H1 (cell line): ENCODE results near the gene GPD1L. TPM values are rescaled to one million over a fixed set of nuclear protein-coding genes. Genes with fewer than 3 reads are reported as not detected.

ENCODE experiments used
- GABPA ChIP-seq: IDR thresholded peaks from 2 replicates; pipeline ENCODE4 v1.6.1; 2011; ENCODE audit warnings: mild to moderate bottlenecking, low read length, moderate library complexity, borderline replicate concordance; ENCODE audit not compliant: insufficient read depth
- RAD21 ChIP-seq, 2 experiments: IDR thresholded peaks in 1 of 2; conservative IDR thresholded peaks in 1 of 2; 2 replicates each; pipeline ENCODE4 v1.6.1; 2011; ENCODE audit warnings: low read depth in 2 of 2, low read length in 2 of 2, improper control_type of control experiment in 1 of 2, inconsistent platforms in 1 of 2, mild to moderate bottlenecking in 1 of 2, moderate library complexity in 1 of 2
- polyA plus RNA-seq, 7 experiments: library from polyadenylated mRNA; depleted of rRNA in 3 of 7; stranded (reverse) in 5 of 7; unstranded in 2 of 7; fragments of >200 nt in 5 of 7; fragments of 200-250 nt in 2 of 7; gene quantifications; 1 replicate in 5 of 7; 2 replicates in 1 of 7; 4 replicates in 1 of 7; pipeline versions ENCODE4 v1.2.1 to v1.2.3, GENCODE V29; 2011 to 2013; ENCODE audit warnings: missing spikeins in 2 of 7, mixed read lengths in 2 of 7
- total RNA-seq: library from RNA; stranded (reverse); fragmentation: NEBNext Ultra II Directional; extraction: Animal tissue kit (Norgen Biotek cat#: 25700); gene quantifications from 2 replicates; pipeline ENCODE4 v1.2.1, GENCODE V29; 2021
- TF ChIP-seq, protein P1 (sequence below): IDR thresholded peaks from 2 replicates; pipeline ENCODE4 v1.6.1; 2012; ENCODE audit warnings: inconsistent platforms

Gene GPD1L
- total and polyA plus RNA-seq, 2 of the 8 experiments (the other 6 are each of a cell fraction or from before 2014, with no cell fraction given), result 2.4 to 8.4 TPM

DNA sequence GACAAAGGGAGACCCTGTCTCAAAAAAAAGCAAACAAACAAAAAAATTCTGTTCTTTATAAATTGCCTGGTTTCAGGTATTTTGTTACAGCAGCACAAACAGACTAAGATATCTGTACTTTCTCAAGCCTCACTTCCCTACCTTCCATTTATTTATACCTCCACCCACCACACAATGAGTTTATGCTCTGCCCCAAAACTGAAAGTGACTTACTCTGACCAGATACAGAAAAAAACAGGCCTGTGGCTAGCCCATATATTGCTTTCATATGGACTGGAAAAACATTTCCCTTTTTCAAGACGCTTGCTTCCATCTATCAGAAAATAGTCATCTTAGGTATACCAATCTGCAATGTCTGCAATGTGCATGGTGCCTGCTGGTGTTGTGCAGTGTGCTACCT is 8.7 kb upstream of the GPD1L start (continued):
- TF ChIP-seq, protein P1, sequence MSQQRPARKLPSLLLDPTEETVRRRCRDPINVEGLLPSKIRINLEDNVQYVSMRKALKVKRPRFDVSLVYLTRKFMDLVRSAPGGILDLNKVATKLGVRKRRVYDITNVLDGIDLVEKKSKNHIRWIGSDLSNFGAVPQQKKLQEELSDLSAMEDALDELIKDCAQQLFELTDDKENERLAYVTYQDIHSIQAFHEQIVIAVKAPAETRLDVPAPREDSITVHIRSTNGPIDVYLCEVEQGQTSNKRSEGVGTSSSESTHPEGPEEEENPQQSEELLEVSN, result no peak
- TF ChIP-seq GABPA (no peak), RAD21 (IDR thresholded peaks at IDR 0.05 in 1 of 2, conservative IDR thresholded peaks at IDR 0.05 in 1 of 2; ENCODE audit: low read depth in 2 of 2, low read length in 2 of 2) (no peak)
